Measurements from ENCODE around the gene SLC25A40.
"Not testable (repeated sequence)": the region's sequence is repeated elsewhere in the genome, so short reads cannot be mapped to it uniquely, and the experiment has no call there.

The SLC25A40 gene

DNA sequence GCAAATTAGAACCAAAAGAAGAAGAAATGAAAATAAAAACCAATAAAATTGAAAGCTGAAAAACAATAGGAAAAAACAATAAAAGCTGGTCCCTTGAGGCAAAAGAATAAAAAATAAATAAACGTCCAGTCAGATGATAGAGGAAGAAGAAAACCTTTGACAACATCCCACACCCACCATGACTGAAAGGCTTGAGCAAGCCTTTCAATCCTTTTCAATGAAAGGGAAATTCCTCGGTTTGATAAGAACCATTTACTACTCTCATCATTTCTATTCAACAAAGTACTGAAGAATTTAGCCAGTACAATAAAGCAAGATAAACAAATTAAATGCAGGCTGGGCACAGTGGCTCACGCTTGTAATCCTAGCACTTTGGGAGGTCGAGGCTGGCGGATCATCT lies 3.8 kb downstream of the SLC25A40 start:
- no peak for DNase-seq (ENCODE audit: low read depth in 2 of 2)

DNA sequence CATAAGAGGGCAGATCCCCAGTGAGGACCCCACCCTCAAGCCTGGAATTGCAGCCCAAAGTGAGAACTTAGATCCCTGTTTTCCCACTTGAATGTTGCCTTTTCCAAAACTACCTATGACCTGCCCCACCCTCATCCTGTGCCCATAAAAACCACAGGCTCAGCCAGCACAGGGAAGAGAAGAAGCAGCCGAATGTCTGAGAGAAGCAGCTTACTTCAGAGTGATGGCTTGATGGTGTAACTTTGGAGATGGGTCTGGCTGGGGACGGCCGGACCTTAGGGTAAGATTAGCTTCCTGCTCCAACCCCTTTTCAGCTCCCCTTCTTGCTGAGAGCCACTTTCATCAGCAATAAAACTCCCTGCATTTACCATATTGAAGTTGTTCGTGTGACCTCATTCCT lies 5.7 kb downstream of the SLC25A40 start:
- no peak for DNase-seq (ENCODE audit: low read depth in 2 of 2)

DNA sequence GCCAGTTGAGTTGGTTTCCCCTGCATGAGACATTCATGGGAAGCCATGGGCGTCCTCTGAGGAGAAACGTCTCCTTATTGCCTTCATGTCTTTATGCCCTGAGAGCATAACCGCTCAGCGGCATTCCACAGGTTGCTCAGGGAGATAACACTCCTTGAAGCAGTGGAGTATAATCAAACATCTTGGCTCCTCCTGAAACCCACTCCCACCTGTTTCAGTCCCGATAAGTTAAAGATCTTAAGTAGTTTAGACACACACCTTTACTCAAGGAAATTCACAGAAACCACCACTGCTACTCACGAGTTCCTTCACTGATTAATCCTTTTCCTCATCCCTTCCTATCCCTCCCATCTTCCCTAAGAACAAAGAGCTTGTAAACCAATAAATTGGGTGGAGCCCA lies 9.6 kb downstream of the SLC25A40 start:
- DNase-seq (ENCODE audit: low read depth in 2 of 2) = not testable (repeated sequence)

- no peak for DNase-seq (ENCODE audit: low read depth in 2 of 2)
Measured at GRCh38 chr7:87866089-87866488, 10.1 kb downstream of the SLC25A40 start.

DNA sequence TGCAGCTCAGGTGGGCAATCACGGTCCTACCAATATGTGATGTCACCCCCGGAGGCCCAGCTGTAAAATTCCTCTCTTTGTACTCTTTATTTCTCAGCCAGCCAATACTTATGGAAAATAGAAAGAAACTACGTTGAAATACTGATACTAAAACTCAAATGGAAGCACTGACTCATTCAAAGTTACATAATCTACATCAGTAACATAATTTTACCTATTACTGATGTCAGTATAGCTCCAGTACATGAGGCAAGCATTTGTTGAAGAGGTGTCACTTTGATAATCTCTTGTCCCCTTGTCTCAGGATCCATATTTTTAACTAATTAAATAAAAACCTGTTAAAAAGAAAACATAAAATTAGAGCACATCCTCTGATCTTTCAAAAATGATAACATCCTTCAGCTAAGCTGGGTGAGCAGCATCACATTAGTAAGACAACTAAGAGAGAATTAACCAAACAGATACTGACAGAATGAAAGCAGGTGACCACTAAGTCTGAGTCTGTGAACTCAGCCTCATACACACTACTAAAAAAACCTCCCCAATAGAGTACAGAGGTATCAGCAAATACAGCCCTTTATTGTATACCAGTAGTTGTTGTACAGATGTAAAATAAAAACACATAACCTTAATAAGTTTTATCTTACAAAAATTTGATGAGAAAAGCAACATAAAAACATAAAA lies 17.6 kb downstream of the SLC25A40 start:
- DNase-seq (ENCODE audit: low read depth in 2 of 2) = no peak

GRCh38 chr7:87853237-87853864 lies 22.8 kb downstream of the SLC25A40 start:
- DNase-seq (ENCODE audit: low read depth in 2 of 2) = no peak

DNA sequence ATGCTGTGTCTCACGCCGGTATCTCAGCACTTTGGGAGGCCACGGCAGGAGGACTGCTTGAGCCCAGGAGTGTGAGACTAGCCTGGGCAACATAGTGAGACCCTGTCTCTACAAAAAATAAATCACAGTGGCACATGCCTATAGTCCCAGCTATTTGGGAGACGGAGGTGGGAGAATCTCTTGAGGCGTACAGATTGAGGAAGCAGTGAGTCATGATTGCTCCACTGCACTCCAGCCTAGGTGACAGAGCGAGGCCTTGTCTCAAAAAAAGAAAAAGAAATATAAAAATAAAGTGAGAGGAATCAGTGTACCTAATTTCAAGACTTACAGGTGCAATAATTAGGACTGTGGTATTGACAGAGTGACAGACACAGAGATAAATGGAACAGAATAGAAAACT lies 23.9 kb downstream of the SLC25A40 start:
- no peak for DNase-seq (ENCODE audit: low read depth in 2 of 2)

GRCh38 chr7:87850836-87851593 lies 25.1 kb downstream of the SLC25A40 start:
- DNase-seq (ENCODE audit: low read depth in 2 of 2) = no peak

DNA sequence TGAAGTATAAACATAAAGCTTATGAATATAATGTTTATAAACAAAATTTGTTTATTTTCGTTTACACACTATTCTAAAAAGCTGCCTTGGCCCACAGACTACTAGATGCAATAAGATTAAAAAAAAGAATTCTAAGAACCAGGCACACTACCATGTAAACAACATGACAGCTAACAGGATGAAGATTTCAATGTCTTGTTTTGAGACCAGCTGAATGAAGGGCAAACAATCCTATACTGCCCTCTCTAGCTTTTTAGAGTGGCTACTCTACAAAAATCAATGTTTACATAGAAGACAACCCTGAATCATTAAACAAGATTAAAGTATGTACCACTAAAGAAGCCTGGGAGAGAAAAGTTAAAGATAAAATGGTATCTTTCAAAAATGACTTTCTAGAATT lies 38.6 kb downstream of the SLC25A40 start:
- DNase-seq (ENCODE audit: low read depth in 2 of 2) = no peak

DNA sequence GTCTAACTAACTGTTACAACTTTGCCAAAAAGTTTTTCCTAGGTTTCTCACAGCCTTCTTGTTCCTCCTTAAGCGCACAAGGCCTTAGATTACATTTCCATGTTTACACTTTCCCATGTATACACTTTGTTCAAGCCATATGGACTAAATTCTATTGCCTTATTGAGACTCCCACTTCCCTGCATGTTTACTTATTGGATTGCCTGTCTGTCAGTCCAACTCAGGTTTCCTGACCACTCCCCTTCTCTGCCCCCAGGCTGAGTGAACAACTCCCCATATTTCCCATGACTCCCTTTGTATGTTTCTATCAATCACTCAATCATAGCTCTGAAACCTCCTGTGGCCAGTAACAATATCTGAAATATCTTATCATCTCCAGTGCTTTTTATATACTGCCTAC lies 43.0 kb downstream of the SLC25A40 start:
- no peak for DNase-seq (ENCODE audit: low read depth in 2 of 2)

DNA sequence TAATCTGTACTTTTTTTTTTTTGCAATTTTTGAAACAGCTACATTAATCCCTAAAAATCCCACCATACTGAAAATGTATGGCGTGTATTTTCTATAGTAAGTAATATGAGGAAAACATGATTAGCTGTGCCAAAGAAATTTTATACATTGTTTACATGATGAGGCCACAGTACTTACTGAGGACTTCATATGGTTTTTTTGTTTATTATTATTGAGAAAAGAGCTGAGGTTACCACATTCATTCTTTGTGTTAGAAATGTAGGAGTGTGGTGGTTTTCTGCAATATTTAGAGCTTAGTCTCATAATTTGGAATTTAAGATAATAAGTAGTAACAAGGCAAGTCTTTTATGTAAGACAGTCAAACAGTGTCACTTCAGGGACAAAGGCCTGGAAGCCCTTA lies 45.1 kb downstream of the SLC25A40 start:
- DNase-seq (ENCODE audit: low read depth in 2 of 2) = no peak

DNA sequence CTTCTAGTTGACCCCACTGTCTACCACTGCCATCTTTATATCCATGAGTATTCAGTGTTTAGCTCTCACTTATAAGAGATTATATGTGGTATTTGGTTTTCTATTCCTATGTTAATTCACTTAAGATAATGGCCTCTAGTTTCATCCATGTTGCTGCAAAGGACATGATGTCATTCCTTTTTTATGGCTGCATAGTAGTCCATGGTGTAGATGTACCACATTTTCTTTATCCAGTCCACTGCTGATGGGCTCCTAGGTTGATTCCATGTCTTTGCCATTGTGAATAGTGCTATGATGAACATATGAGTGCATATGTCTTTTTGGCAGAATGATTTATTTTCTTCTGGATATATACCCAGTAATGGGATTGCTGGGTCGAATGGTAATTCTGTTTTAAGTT lies 47.8 kb downstream of the SLC25A40 start:
- DNase-seq (ENCODE audit: low read depth in 2 of 2) = not testable (repeated sequence)

DNA sequence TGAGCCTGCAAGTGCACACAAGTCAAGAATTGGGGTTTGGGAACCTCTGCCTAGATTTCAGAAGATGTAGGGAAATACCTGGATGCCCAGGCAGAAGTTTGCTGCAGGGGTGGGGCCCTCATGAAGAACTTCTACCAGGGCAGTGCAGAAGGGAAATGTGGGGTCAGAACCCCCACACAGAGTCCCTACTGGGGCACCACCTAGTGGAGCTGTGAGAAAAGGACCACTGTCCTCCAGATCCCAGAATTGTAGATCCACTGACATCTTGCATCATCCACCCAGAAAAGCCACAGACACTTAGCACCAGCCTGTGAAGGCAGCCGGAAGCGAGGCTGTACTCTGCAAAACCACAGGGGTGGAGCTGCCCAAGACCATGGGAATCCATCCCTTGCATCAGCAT lies 50.8 kb downstream of the SLC25A40 start:
- not testable (repeated sequence) for DNase-seq (ENCODE audit: low read depth in 2 of 2)

DNA sequence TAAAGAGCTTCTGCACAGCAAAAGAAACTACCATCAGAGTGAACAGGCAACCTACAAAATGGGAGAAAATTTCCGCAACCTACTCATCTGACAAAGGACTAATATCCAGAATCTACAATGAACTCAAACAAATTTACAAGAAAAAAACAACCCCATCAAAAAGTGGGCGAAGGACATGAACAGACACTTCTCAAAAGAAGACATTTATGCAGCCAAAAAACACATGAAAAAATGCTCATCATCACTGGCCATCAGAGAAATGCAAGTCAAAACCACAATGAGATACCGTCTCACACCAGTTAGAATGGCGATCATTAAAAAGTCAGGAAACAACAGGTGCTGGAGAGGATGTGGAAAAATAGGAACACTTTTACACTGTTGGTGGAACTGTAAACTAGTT lies 54.1 kb downstream of the SLC25A40 start:
- not testable (repeated sequence) for DNase-seq (ENCODE audit: low read depth in 2 of 2)

- no peak for DNase-seq (ENCODE audit: low read depth in 2 of 2)
Measured at GRCh38 chr7:87818336-87818735, 57.8 kb downstream of the SLC25A40 start.

DNA sequence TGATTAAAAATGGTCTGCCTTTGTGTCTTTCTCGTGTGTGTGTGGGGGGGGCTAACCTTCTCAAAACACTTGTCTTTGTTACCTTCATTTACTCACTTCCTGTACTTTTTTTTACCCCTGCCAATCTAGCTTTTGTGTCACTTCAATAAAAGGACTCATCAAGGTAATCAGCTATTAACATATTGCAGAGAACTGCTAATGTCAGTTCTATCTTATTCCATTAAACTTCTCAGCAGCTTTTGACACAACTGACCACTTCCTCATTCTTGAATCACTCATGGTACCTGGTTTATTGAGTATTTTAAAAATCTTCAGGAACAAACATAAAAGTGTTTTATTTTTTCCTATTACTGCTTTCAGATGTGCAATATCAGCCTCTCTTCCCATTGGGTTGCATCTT lies 59.8 kb downstream of the SLC25A40 start:
- DNase-seq (ENCODE audit: low read depth in 2 of 2) = no peak

DNA sequence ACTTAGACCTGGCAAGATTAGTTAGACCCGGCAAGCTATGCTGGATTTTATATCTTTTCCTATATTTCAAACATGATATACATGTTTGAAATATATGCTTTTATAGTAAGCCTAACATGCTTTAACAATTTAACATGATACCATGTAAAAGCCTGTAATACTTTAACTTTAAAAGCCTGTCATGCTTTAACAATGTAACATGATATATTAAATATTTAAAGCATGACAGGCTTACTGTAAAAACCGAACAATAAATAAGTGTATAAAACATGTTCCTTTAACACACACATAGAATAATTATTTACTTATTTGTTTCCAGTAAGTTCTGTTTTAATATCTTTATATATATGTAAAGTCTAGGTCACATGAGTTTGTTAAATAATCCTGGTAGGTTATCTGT lies 65.4 kb downstream of the SLC25A40 start:
- no peak for DNase-seq (ENCODE audit: low read depth in 2 of 2)

GRCh38 chr7:87810130-87810529 lies 66.0 kb downstream of the SLC25A40 start:
- no peak for DNase-seq (ENCODE audit: low read depth in 2 of 2)

GRCh38 chr7:87806150-87806549 lies 70.0 kb downstream of the SLC25A40 start:
- DNase-seq (ENCODE audit: low read depth in 2 of 2) = no peak

- no peak for DNase-seq (ENCODE audit: low read depth in 2 of 2)
Measured at GRCh38 chr7:87797798-87798403, 78.3 kb downstream of the SLC25A40 start.

- no peak for DNase-seq (ENCODE audit: low read depth in 2 of 2)
Measured at GRCh38 chr7:87797395-87797794, 78.8 kb downstream of the SLC25A40 start.

DNA sequence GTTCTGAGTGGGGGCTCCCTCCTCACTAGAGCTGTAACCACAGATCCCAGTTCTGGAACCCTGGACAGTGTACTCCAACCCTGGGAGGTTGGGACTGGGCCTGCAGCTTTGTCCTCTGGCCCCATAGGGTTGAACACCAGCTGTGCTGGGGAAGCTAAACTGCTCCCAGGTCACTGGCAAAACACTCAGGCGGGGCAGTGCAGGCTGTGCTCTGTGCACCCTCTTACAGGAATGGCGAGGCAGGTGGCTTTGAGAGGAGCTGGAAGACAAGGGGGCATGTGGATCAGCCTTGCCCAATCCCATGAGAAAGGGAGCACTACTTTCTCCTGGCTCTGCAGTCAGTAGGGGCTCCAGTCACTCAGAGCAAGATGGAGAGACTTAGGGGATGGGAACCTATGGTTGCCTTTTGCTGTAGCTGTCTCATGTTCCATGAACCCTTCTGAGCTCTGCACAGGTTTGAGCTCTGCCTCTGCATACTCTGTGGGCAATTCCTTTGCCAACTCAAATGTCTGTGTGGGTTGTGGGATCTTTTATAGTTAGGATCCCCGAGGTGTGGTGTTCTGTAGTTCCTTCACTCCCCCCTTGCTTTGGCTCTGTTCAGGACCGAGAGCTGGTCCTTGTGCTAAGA lies 90.7 kb downstream of the SLC25A40 start:
- DNase-seq (ENCODE audit: low read depth in 2 of 2) = no peak
